ENCODE results near the gene FHDC1.

GRCh38 chr4:152956650-152957436 lies 20.7 kb downstream of the FHDC1 start:
- TF ChIP-seq, protein P1, sequence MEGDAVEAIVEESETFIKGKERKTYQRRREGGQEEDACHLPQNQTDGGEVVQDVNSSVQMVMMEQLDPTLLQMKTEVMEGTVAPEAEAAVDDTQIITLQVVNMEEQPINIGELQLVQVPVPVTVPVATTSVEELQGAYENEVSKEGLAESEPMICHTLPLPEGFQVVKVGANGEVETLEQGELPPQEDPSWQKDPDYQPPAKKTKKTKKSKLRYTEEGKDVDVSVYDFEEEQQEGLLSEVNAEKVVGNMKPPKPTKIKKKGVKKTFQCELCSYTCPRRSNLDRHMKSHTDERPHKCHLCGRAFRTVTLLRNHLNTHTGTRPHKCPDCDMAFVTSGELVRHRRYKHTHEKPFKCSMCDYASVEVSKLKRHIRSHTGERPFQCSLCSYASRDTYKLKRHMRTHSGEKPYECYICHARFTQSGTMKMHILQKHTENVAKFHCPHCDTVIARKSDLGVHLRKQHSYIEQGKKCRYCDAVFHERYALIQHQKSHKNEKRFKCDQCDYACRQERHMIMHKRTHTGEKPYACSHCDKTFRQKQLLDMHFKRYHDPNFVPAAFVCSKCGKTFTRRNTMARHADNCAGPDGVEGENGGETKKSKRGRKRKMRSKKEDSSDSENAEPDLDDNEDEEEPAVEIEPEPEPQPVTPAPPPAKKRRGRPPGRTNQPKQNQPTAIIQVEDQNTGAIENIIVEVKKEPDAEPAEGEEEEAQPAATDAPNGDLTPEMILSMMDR (IDR thresholded peaks at IDR 0.05; ENCODE audit: low read depth, low read length, poor library complexity, severe bottlenecking): no peak
- no peak for TF ChIP-seq EZH2phosphoT487 (IDR thresholded peaks at IDR 0.05; ENCODE audit: borderline replicate concordance, low read length)
